HUES6 (cell line): ENCODE results near the gene DNAJB1.
"Not testable (repeated sequence)": the region's sequence is repeated elsewhere in the genome, so short reads cannot be mapped to it uniquely, and the experiment has no call there.

Experiments used
- H3K27ac ChIP-seq: 2 replicates; pipeline ENCODE4 v1.7.0; 2013; ENCODE audit warnings: low read depth, mild to moderate bottlenecking, low read length, inconsistent platforms
- H3K27me3 ChIP-seq: 2 replicates; pipeline ENCODE4 v1.6.1; 2013; ENCODE audit warnings: low read length; ENCODE audit not compliant: control insufficient read depth, insufficient read depth
- H3K36me3 ChIP-seq: 2 replicates; pipeline ENCODE4 v1.6.1; 2013; ENCODE audit warnings: low read length; ENCODE audit not compliant: control insufficient read depth, insufficient read depth
- H3K4me1 ChIP-seq: 2 replicates; pipeline ENCODE4 v1.6.1; 2013; ENCODE audit warnings: low read length; ENCODE audit not compliant: control insufficient read depth, insufficient read depth
- H3K4me3 ChIP-seq: 2 replicates; pipeline ENCODE4 v1.5.1; 2013; ENCODE audit warnings: low read depth, low read length
- H3K9ac ChIP-seq: one replicate; pipeline ENCODE4 v1.6.1; 2013; ENCODE audit warnings: mild to moderate bottlenecking, low read length
- H3K9me3 ChIP-seq: 2 replicates; pipeline ENCODE4 v1.6.1; 2013; ENCODE audit warnings: low read depth, low read length; ENCODE audit not compliant: control insufficient read depth, insufficient read depth

The DNAJB1 gene

GRCh38 chr19:14517840-14518505 lies at the start of gene DNAJB1:
TSS of gene DNAJB1 (minus strand) at chr19:14518397. CDS start at chr19:14518349, 48 bp downstream.
- peaks cover 18% of the 10 kb centered on the region for H3K4me1 ChIP-seq

GRCh38 chr19:14567079-14567478 lies 48.9 kb upstream of the DNAJB1 start:
- Histone ChIP-seq H3K4me1 (peaks cover 24% of the 10 kb centered on the region), H3K9me3 (no peaks in the 10 kb centered on the region), H3K4me3 (no peak overlapping the region), H3K36me3 (peaks cover 28% of the 10 kb centered on the region), H3K9ac (no peak overlapping the region), H3K27ac (no peak overlapping the region), H3K27me3 (no peaks in the 10 kb centered on the region)

More at GRCh38 chr19:14517840-14518505, at the start of gene DNAJB1:
- Histone ChIP-seq H3K36me3 (peaks cover 29% of the 10 kb centered on the region), H3K9ac (peak within 1 kb of the TSS; percentile 97), H3K27ac (peak within 1 kb of the TSS; percentile 93), H3K4me3 (peak within 1 kb of the TSS; percentile 100), H3K9me3 (no peaks in the 10 kb centered on the region), H3K27me3 (no peaks in the 10 kb centered on the region)

- no peaks in the 10 kb centered on the region for H3K27me3 ChIP-seq
- no peak overlapping the region for H3K4me3 ChIP-seq
- H3K36me3 ChIP-seq: peaks cover 28% of the 10 kb centered on the region
- H3K9ac ChIP-seq: no peak overlapping the region
- no peak overlapping the region for H3K27ac ChIP-seq
- no peaks in the 10 kb centered on the region for H3K9me3 ChIP-seq
- peaks cover 27% of the 10 kb centered on the region for H3K4me1 ChIP-seq
Observed at GRCh38 chr19:14566712-14567077, 48.5 kb upstream of the DNAJB1 start.

DNA sequence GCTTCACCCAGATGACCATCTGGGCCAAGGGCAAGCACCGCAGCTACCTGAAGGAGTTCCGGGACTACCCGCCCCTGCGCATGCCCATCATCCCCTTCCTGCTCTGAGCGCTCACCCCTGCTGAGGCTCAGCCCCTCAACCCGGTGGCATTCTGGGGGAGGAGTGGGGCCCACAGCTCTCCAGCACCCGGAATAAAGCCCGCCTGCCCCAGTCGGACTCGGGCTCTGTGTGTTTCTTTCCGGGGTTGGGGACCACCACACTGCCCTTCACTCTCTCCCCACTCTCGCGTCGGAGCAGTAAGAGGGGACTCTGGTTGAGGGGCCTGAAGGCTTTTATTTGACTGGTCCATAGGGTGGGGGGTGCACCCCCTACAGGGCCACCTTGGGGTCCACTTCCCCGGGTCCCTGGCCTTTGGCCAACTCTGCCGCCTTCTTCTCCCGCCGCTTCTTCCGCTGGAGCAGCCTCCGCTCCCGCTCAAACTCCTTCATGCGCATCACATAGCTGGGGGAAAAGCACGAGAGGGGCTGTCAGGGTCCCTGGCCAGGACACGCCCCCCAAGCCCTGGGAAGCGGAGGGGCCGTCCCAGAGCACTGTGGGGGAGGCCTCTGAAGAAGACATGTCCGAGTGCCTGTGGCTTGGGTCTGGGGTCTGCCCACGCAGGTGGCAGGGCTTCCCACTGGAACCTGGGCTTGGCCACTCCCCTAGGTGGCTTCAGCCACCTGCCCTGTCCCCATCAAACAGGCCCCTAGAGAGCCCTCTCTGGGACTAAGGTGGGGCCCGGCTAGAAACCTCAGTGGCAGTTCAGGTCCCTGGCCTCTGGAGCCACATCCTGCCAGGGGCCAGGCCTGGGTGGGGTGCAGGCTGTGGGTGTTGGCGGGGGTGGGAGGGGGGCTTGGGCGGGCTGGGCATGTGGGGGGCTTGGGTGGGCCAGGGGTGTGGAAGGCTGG lies 47.8 kb upstream of the DNAJB1 start:
- H3K9ac ChIP-seq: no peak overlapping the region
- H3K4me1 ChIP-seq: peaks cover 34% of the 10 kb centered on the region
- no peak overlapping the region for H3K27ac ChIP-seq
- H3K27me3 ChIP-seq: no peaks in the 10 kb centered on the region
- no peaks in the 10 kb centered on the region for H3K9me3 ChIP-seq
- H3K4me3 ChIP-seq: no peak overlapping the region
- H3K36me3 ChIP-seq: peaks cover 28% of the 10 kb centered on the region

GRCh38 chr19:14565298-14565679 lies 47.1 kb upstream of the DNAJB1 start:
- H3K27ac ChIP-seq: no peak overlapping the region
- H3K27me3 ChIP-seq: no peaks in the 10 kb centered on the region
- no peak overlapping the region for H3K4me3 ChIP-seq
- no peaks in the 10 kb centered on the region for H3K9me3 ChIP-seq
- peaks cover 41% of the 10 kb centered on the region for H3K4me1 ChIP-seq
- H3K9ac ChIP-seq: no peak overlapping the region
- H3K36me3 ChIP-seq: peaks cover 28% of the 10 kb centered on the region

GRCh38 chr19:14564652-14565297 lies 46.6 kb upstream of the DNAJB1 start:
- not testable (repeated sequence) for H3K27me3 ChIP-seq
- Histone ChIP-seq H3K4me1 (peaks cover 47% of the 10 kb centered on the region), H3K36me3 (peaks cover 28% of the 10 kb centered on the region)

DNA sequence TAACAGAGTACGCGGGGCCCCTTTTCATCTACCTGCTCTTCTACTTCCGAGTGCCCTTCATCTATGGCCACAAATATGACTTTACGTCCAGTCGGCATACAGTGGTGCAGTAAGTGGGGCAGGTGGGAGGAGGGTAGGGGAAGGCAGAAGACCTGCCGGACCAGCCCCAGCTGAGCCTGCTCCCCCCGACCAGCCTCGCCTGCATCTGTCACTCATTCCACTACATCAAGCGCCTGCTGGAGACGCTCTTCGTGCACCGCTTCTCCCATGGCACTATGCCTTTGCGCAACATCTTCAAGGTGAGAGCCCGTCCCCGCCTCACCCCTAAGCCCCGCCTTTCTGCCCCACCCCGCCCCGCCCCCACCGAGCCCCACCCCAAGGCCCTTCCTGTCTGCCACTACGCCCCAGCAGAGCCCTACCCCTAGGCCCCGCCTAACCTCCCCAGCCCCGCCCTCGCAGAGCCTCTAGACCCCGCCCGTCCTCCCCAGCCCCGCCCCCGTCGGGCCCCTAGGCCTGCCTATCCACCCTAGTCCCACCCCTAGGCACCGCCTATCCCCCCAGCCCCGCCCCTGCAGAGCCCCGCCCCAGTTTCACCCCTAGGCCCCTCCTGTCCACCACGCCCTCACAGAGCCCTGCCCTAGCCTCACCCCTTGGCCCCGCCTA lies 45.9 kb upstream of the DNAJB1 start:
- no peak overlapping the region for H3K27ac ChIP-seq
- H3K27me3 ChIP-seq: no peaks in the 10 kb centered on the region
- peaks cover 28% of the 10 kb centered on the region for H3K36me3 ChIP-seq
- H3K4me3 ChIP-seq: no peak overlapping the region
- H3K4me1 ChIP-seq: peaks cover 48% of the 10 kb centered on the region
- H3K9ac ChIP-seq: no peak overlapping the region
- no peaks in the 10 kb centered on the region for H3K9me3 ChIP-seq

More at GRCh38 chr19:14564652-14565297, 46.6 kb upstream of the DNAJB1 start:
- H3K4me3 ChIP-seq, H3K9me3 ChIP-seq, H3K9ac ChIP-seq, H3K27ac ChIP-seq: not testable (repeated sequence)

DNA sequence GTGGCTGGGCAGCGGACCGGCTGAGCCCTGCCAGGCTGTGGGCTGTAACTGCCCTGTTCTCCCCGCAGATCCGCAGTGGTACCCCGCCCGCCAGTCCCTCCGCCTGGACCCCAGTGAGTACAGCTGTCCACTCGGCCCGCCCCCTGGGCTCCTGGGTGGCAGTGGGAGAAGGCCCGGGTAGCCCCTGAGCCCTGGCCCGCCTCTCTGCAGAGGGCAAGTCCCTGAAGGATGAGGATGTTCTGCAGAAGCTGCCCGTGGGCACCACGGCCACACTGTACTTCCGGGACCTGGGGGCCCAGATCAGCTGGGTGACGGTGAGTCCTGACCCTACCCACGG lies 45.4 kb upstream of the DNAJB1 start:
- no peak overlapping the region for H3K4me3 ChIP-seq
- H3K27ac ChIP-seq: no peak overlapping the region
- H3K4me1 ChIP-seq: peaks cover 54% of the 10 kb centered on the region

GRCh38 chr19:14562660-14563589 lies 44.7 kb upstream of the DNAJB1 start:
- no peak overlapping the region for H3K4me3 ChIP-seq

More for the DNA sequence above, 45.4 kb upstream of the DNAJB1 start:
- H3K9ac ChIP-seq: no peak overlapping the region
- no peaks in the 10 kb centered on the region for H3K9me3 ChIP-seq
- H3K27me3 ChIP-seq: no peaks in the 10 kb centered on the region
- peaks cover 28% of the 10 kb centered on the region for H3K36me3 ChIP-seq

GRCh38 chr19:14561847-14562351 lies 43.7 kb upstream of the DNAJB1 start:
- H3K9me3 ChIP-seq: no peaks in the 10 kb centered on the region
- peaks cover 16% of the 10 kb centered on the region for H3K36me3 ChIP-seq
- H3K27me3 ChIP-seq: no peaks in the 10 kb centered on the region
- H3K4me3 ChIP-seq: no peak overlapping the region
- H3K27ac ChIP-seq: peak overlapping the region; percentile 64; the same call in 1 of the 2 replicates
- peaks cover 60% of the 10 kb centered on the region for H3K4me1 ChIP-seq
- H3K9ac ChIP-seq: no peak overlapping the region

More at GRCh38 chr19:14562660-14563589, 44.7 kb upstream of the DNAJB1 start:
- Histone ChIP-seq H3K36me3 (peaks cover 24% of the 10 kb centered on the region), H3K27me3 (no peaks in the 10 kb centered on the region), H3K27ac (peak overlapping the region; percentile 64; the same call in 1 of the 2 replicates), H3K9ac (peak overlapping the region; percentile 42), H3K4me1 (peaks cover 60% of the 10 kb centered on the region), H3K9me3 (no peaks in the 10 kb centered on the region)
